Karpas-422 (cell line): ENCODE measurements around the gene PYGL. TPM values are rescaled to one million over a fixed set of nuclear protein-coding genes. Genes with fewer than 3 reads are reported as not detected.

ENCODE experiments used
- total RNA-seq: library from RNA; depleted of rRNA; stranded (reverse); fragments of >200 nt; shearing (Covaris generic); gene quantifications from 2 replicates; pipeline ENCODE4 v1.2.3, GENCODE V29; 2014; ENCODE audit warnings: low replicate concordance; rRNA removed

Gene PYGL
- total RNA-seq, 1 experiment from 2014 or later, result not detected

Other genes starting within 250 kb of the PYGL start
- gene NIN, start 113.3 kb downstream of the PYGL start, total RNA-seq, result 59.4 and 85.6 TPM in 2 replicates
- gene ABHD12B, start 72.4 kb downstream of the PYGL start, total RNA-seq, result not detected in 2 replicates
- 0.63 and 1.7 TPM in 2 replicates for gene TRIM9, start 150.6 kb upstream of the PYGL start, total RNA-seq